Activated naive CD8-positive, alpha-beta T cell treated with anti-CD3 and anti-CD28 coated beads for 36 hours (primary cell): ENCODE data around the gene RPL22. TPM values are rescaled to one million over a fixed set of nuclear protein-coding genes. Genes with fewer than 3 reads are reported as not detected.
A peak's percentile ranks its signal among the peaks of the same experiment; 100 is the strongest.

Experiments used
- DNase-seq: peaks from one replicate; pipeline ENCODE4 v3.0.0; 2021
- H3K27ac Mint-ChIP-seq: one replicate; pipeline ENCODE4 v1.8.0; 2022; ENCODE audit warnings: mild to moderate bottlenecking, moderate library complexity, mixed read lengths
- H3K27me3 Mint-ChIP-seq: one replicate; pipeline ENCODE4 v1.8.0; 2022; ENCODE audit warnings: mild to moderate bottlenecking, mixed read lengths
- H3K36me3 Mint-ChIP-seq: one replicate; pipeline ENCODE4 v1.8.0; 2021; ENCODE audit warnings: mild to moderate bottlenecking, mixed read lengths
- H3K4me1 Mint-ChIP-seq: one replicate; pipeline ENCODE4 v1.8.0; 2021; ENCODE audit warnings: mixed read lengths
- H3K4me3 Mint-ChIP-seq: one replicate; pipeline ENCODE4 v1.8.0; 2022; ENCODE audit warnings: mild to moderate bottlenecking, moderate library complexity, mixed read lengths
- H3K9me3 Mint-ChIP-seq: one replicate; pipeline ENCODE4 v1.8.0; 2022; ENCODE audit warnings: mixed read lengths
- total RNA-seq, 2 experiments: library from RNA; stranded (reverse); gene quantifications; one replicate each; pipeline ENCODE4 v1.2.3, GENCODE V29; 2021

The RPL22 gene
- total RNA-seq, 2 experiments from 2014 or later: 481 to 486 TPM

DNA sequence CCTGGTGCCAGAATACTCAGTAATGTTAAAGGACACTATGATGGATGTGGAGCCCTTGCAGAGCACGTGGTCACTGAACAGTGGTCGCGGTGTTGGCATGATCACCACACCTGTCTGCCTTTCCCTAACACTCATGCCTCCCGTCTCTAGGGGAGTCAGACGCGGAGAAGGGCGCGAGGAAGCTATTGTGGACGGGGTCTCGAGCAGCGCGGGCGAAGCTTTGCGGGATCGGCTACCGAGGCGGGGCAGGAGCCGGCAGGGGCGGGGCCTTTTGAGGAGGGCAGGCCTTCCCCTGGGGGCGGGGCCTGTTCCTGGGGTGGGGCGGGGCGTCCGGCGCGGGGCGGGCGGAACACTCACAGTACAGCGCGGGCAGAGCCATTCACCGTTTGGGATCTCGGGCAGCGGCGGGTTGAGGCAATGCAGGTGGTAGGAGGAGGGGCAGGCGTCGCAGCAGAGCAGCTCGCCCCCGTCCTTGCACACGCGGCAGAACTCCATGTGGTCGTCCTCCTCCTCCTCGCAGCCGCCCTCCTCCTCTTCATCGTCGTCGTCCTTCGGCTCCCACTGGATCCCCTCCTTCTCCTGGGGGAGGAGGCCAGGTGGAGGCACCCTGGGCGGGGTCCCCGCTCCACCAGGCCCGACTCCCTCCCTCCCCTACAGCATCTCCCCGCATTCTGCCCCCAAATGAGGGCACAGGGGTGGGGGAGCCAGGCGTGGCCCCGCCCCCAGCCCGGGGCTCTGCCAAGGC is 50.7 kb downstream of the RPL22 start:
- Mint-ChIP-seq H3K36me3 (no peaks in the 10 kb centered on the region), H3K27ac (no peak overlapping the region), H3K4me3 (peak overlapping the region; percentile 35), H3K27me3 (peaks cover 7% of the 10 kb centered on the region), H3K9me3 (no peaks in the 10 kb centered on the region), H3K4me1 (peaks cover 5% of the 10 kb centered on the region)
- DNase-seq: peak; percentile 70

DNA sequence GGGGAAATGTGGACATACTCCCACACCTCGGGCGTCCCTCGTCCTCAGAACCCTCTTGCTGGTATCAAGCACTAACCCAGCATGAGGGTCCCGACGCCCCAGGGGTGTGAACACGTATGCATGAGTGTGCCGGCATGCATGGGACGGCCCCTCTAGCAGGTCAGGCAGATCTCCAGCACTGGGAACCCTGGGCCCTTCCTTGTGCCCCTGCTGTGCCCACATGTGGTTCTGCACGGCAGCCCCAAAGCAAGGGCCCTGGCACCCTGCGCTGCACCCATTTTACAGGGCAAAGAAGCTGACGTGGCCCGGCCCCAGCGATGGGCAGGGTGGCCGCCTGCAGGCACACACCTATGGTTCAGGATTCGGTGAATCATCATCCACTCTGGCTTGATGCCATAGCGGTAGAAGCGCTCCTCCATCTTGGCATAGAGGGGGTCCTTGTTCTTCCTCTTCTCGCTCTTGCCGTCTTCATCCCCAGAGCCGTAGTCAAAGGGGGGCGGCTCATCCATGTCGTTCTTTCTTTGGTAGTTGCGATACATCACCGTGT is 53.5 kb downstream of the RPL22 start:
- Mint-ChIP-seq H3K27ac (no peak overlapping the region), H3K4me3 (no peak overlapping the region), H3K9me3 (no peaks in the 10 kb centered on the region), H3K4me1 (peaks cover 2% of the 10 kb centered on the region), H3K36me3 (no peaks in the 10 kb centered on the region), H3K27me3 (peaks cover 7% of the 10 kb centered on the region)
- no peak for DNase-seq

DNA sequence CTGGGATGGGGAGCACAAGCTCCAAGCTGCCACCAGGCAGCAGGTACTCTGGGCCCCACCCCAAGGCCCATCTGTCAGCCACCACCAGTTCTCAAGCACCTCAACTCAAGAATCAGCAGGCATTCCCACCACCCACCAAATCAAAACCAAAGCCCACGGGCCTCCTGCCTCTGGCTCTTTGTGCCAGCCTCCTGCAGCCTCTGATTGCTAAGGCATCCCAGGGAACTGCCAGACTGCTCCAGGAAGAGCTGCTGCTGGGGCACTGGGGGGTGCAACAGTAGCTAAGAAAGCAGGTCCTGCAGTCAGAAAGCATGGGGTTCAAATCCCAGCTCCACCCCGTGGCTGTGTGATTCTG is 54.0 kb downstream of the RPL22 start:
- no peaks in the 10 kb centered on the region for H3K36me3 Mint-ChIP-seq
- no peak overlapping the region for H3K4me3 Mint-ChIP-seq
- H3K27ac Mint-ChIP-seq: no peak overlapping the region
- H3K27me3 Mint-ChIP-seq: peaks cover 7% of the 10 kb centered on the region
- H3K4me1 Mint-ChIP-seq: peaks cover 2% of the 10 kb centered on the region
- no peaks in the 10 kb centered on the region for H3K9me3 Mint-ChIP-seq
- no peak for DNase-seq

DNA sequence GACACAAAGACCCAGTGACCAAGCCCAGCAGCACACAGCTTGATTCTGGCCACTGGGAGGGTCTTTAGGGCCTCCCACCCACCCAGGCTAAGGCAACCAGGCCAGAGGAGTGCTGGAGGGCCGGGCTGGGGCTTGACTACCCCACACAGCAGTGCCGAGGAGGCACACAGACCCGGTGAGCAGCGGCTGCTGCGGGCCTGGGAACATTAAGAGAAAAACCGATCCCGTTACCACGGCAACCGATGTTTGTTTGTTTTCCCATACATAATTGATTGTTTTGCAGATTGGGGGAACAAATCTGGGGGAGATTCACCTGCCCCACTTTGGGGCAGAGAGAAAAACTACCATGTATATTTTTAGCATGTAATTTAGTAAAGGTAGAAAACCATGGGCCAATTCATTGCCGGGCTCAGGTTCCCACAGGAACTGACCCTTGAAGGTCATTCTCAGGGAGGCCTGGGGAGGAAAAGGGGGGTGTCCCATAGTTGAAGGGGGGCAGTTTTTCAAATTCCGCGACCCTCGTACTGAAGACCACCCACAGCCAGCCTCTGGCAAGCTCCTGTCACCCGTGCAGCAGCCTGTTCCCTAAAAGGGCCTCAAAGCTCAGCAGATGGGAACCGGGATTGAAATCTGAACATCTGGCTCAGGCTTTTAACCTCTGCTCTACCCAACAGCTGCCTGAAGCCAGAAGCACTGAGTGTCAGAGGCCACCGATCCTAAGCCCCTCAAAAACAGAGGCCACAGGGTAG is 54.6 kb downstream of the RPL22 start:
- H3K4me1 Mint-ChIP-seq: peaks cover 2% of the 10 kb centered on the region
- no peaks in the 10 kb centered on the region for H3K36me3 Mint-ChIP-seq
- no peak overlapping the region for H3K4me3 Mint-ChIP-seq
- H3K27ac Mint-ChIP-seq: no peak overlapping the region
- DNase-seq: no peak
- H3K27me3 Mint-ChIP-seq: peaks cover 7% of the 10 kb centered on the region
- H3K9me3 Mint-ChIP-seq: no peaks in the 10 kb centered on the region

DNA sequence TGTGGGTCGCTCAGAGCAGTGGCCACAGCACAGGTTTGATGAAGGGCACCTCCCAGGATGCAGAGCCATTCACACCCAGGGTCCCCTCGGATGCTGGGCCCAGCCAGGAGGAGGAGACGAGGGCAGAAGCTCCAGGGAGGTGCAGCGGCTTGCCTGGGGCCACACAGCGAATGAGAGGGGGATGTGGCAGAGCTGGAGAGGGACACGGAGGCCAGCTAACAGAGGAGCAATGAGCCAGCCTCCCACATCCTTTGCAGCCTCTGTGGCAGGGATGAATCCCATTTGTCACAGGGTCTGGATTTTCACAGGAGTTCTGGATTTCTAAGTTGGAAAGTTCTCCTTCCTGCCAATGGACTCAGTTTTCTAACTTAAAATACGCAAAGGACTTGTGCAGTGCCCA is 55.2 kb downstream of the RPL22 start:
- Mint-ChIP-seq H3K4me3 (no peak overlapping the region), H3K27ac (no peak overlapping the region), H3K27me3 (peaks cover 7% of the 10 kb centered on the region), H3K9me3 (no peaks in the 10 kb centered on the region), H3K4me1 (peaks cover 2% of the 10 kb centered on the region), H3K36me3 (no peaks in the 10 kb centered on the region)
- no peak for DNase-seq

DNA sequence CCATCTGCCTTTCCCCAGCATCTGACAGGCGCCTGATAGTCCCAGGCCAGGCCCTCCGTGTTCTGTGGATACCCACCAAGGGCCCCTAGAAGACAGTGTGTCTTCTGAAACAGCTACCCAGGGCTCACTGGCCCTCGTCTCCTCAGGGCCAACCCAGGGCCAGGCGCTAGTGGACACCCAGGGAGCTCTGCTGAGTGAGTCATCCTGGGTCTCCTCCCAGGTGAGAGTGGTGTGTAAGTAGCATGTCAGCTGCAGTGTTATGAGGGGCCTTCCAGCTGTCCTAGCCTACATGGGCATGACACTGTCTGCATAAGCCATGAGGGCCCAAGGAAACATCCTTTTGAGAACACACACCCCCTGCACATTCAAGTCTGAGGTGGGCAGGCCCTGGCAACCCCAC is 56.0 kb downstream of the RPL22 start:
- Mint-ChIP-seq H3K4me3 (no peak overlapping the region), H3K4me1 (peaks cover 4% of the 10 kb centered on the region), H3K9me3 (no peaks in the 10 kb centered on the region), H3K27me3 (peaks cover 6% of the 10 kb centered on the region), H3K27ac (no peak overlapping the region), H3K36me3 (no peaks in the 10 kb centered on the region)
- no peak for DNase-seq

DNA sequence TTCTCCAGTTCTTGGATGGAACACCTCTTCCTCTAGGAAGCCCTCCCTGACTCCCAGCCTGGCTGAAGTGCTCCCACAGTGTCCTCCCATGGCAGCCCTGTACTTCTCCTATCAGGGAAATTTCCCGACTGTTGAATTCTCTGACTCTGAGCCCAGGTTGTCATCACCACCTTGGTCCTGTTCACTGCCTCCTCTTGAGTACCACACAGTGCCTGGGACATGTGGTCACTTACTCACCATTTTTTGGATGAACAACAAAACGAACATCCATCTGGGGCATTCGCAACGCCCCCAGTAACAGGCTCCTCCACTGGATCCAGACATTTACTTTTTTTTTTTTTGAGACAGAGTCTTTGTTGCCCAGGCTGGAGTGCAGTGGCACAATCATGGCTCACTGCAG is 56.7 kb downstream of the RPL22 start:
- H3K4me1 Mint-ChIP-seq: peaks cover 7% of the 10 kb centered on the region
- no peak overlapping the region for H3K27ac Mint-ChIP-seq
- H3K27me3 Mint-ChIP-seq: no peaks in the 10 kb centered on the region
- no peaks in the 10 kb centered on the region for H3K36me3 Mint-ChIP-seq
- H3K9me3 Mint-ChIP-seq: no peaks in the 10 kb centered on the region
- DNase-seq: no peak
- H3K4me3 Mint-ChIP-seq: no peak overlapping the region

DNA sequence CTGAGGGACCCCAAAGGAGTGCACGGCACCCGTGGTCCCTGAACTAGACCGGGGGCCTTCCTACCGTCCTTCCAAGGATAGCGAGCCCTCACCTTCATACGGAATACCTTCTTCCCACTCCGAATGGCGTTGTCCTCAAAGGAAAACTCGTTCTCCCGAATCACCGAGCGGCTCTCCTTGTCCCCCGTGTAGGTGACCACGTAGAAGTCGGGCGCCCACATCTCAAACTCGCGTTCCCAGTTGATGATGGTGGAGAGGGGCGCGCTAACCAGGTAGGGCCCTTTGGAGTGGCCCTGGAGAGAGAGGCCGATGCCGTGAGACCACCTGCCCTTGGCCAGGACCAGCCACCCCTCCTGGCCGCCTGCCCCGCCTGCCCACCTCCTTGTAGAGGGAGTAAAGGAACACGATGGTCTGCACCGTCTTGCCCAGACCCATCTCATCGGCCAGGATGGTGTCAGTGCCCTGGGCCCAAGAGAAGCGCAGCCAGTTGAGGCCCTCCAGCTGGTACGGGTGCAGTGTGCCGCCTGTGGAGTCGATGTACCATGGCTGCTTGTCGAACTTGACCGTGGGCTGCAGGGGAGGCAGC is 57.3 kb downstream of the RPL22 start:
- Mint-ChIP-seq H3K9me3 (no peaks in the 10 kb centered on the region), H3K4me3 (no peak overlapping the region), H3K27ac (no peak overlapping the region), H3K27me3 (no peaks in the 10 kb centered on the region), H3K4me1 (peaks cover 7% of the 10 kb centered on the region), H3K36me3 (no peaks in the 10 kb centered on the region)
- DNase-seq: no peak

DNA sequence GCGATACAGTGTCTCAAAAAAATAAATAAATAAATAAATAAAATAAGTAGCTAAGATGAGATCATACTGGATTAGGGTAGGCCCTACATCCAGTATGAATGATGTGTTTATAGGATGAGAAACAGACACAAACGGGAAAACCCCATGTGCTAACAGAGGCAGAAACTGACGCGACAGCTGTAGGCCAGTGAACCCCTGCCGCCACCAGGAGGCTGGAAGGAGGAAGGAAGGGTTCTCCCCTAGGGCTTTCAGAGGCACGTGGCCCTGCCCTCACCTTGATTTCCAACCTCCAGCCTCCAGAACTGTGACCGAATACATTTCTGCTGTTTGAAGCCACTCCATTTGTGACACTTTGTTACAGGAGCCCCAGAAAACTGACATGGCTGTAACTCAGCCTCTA is 57.8 kb downstream of the RPL22 start:
- Mint-ChIP-seq H3K36me3 (no peaks in the 10 kb centered on the region), H3K27me3 (no peaks in the 10 kb centered on the region), H3K4me3 (no peak overlapping the region), H3K4me1 (peaks cover 7% of the 10 kb centered on the region), H3K9me3 (no peaks in the 10 kb centered on the region), H3K27ac (no peak overlapping the region)
- DNase-seq: peak; percentile 50

DNA sequence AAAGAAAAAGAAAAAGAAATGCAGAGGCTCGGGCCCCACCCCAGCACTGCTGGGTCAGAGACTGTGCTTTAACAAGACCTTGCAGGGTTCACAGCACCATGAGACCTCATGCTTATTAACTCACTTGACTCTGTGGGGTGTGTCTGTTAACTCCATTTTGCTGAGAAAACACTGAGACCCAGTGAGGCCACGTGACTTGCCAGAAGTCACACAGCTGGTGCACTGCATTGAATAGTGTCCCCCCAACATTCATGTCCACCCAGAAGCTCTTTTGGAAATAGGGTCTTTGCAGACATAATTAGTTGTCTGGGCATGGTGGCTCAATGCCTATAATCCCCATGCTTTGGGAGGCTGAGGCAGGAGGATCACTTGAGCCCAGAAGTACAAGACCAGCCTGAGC is 59.0 kb downstream of the RPL22 start:
- Mint-ChIP-seq H3K9me3 (no peaks in the 10 kb centered on the region), H3K4me3 (no peak overlapping the region), H3K36me3 (no peaks in the 10 kb centered on the region), H3K4me1 (peaks cover 7% of the 10 kb centered on the region), H3K27ac (no peak overlapping the region), H3K27me3 (no peaks in the 10 kb centered on the region)
- no peak for DNase-seq

DNA sequence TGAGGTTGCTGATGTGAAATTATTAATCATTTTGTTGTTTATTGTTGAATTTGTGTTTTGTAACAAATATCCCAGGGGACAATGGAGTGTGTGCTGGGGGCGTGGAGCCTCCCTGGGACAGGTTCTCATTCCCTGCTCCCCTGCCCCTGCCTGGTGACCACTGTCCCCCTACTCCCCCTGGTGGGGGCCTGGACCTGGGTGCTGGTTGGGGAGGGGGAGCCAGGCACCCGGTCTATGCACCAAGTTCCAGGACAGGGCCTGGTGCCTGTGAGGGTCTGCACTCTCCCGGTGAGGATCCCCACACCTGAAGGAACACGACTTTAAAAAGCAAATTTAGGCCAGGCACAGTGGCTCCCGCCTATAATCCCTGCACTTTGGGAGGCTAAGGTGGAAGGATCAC is 61.6 kb downstream of the RPL22 start:
- peaks cover under 1% of the 10 kb centered on the region for H3K9me3 Mint-ChIP-seq
- H3K27ac Mint-ChIP-seq: no peak overlapping the region
- peaks cover 7% of the 10 kb centered on the region for H3K4me1 Mint-ChIP-seq
- DNase-seq: no peak
- no peaks in the 10 kb centered on the region for H3K27me3 Mint-ChIP-seq
- no peaks in the 10 kb centered on the region for H3K36me3 Mint-ChIP-seq
- no peak overlapping the region for H3K4me3 Mint-ChIP-seq

DNA sequence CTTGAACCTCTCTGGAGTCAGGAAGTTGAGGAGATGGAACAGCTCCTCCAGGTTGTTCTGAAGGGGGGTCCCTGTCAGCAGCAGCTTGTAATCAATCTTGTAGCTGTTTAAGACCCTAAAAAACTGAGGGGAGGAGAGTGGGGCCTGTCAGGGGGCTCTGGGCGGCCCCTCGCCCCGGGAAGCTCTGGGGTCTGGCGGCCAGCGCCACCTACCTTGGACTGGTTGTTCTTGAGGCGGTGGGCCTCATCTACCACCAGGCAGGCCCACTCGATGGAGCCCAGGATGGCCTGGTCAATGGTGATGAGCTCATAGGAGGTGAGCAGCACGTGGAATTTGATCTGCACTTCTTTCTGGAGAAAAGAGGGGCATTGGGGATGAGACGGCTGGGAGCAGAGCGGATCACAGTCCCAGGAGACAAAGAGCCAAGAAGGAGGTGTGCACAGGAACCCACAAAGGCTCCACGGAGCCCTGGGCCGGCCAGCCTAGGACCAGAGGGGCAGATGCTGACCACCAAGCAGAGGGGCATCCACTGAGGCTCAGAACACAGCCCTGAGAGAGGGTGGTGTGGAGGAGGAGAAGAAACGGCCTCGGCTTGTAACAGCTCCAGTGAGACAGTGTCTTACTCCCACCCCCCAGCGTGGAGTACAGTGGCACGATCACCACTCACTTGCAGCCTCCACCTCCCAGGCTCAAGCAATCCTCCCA is 62.7 kb downstream of the RPL22 start:
- no peak overlapping the region for H3K4me3 Mint-ChIP-seq
- no peaks in the 10 kb centered on the region for H3K36me3 Mint-ChIP-seq
- no peaks in the 10 kb centered on the region for H3K27me3 Mint-ChIP-seq
- DNase-seq: no peak
- peaks cover 7% of the 10 kb centered on the region for H3K4me1 Mint-ChIP-seq
- peaks cover 8% of the 10 kb centered on the region for H3K9me3 Mint-ChIP-seq
- no peak overlapping the region for H3K27ac Mint-ChIP-seq
